A549 (cell line): ENCODE results near the gene PARP8. TPM values are rescaled to one million over a fixed set of nuclear protein-coding genes. Genes with fewer than 3 reads are reported as not detected.

Experiments used
- ATAC-seq, 2 experiments: fragments of 200-7000 bp in 1 of 2; fragments of >200 bp in 1 of 2; cut with Nextera tagmentation in 1 of 2; cut with Tn5 transposase in 1 of 2; 3 replicates each; pipeline versions ENCODE4 v1.8.0 to v1.9.1; 2018 to 2020; ENCODE audit warnings: mild to moderate bottlenecking in 1 of 2, moderate library complexity in 1 of 2
- CTCF ChIA-PET: fragments of 300-600 bp; sonication (Branson Sonifier 250); formaldehyde crosslinking; extraction: SDS; loops from one replicate; lab custom pipeline; 2021; ENCODE audit warnings: antibody characterized with exemption, inconsistent platforms; lab: Yijun Ruan, JAX
- POLR2A ChIA-PET: fragments of 350-600 bp; formaldehyde crosslinking; extraction: SDS; loops from one replicate; lab custom pipeline; 2021; ENCODE audit warnings: antibody characterized with exemption, inconsistent platforms; lab: Yijun Ruan, JAX
- DNase-seq, 2 experiments: peaks; one replicate each; pipeline versions ENCODE4 v3.0.0 to v3.0.0-alpha.2; 2011 to 2016; ENCODE audit warnings: low read depth in 1 of 2, low spot score in 1 of 2
- FAIRE-seq: peaks from 2 replicates; lab custom pipeline; 2011; peaks lifted over from hg19 to GRCh38; lab: Jason Lieb, UNC
- H3K27ac ChIP-seq, 2 experiments: fragments of >200 bp; sonication (Bioruptor Twin); formaldehyde crosslinking; 3 replicates each; pipeline ENCODE4 v1.5.1; 2016 to 2017
- H3K4me1 ChIP-seq: fragments of >200 bp; sonication (Bioruptor Twin); formaldehyde crosslinking; 3 replicates; pipeline ENCODE4 v1.6.1; 2016
- H3K4me2 ChIP-seq: fragments of >200 bp; sonication (Bioruptor Twin); formaldehyde crosslinking; 3 replicates; pipeline ENCODE4 v1.6.1; 2016
- H3K4me3 ChIP-seq: fragments of >200 bp; sonication (Bioruptor Twin); formaldehyde crosslinking; 3 replicates; pipeline ENCODE4 v1.5.1; 2016
- H3K9me3 ChIP-seq: fragments of >200 bp; sonication (Bioruptor Twin); formaldehyde crosslinking; 3 replicates; pipeline ENCODE4 v1.6.1; 2016
- BCL3 ChIP-seq: fragments of >200 bp; sonication (Bioruptor Twin); formaldehyde crosslinking; IDR thresholded peaks from 3 replicates; pipeline ENCODE4 v1.6.1; 2016
- BHLHE40 ChIP-seq: IDR thresholded peaks from 2 replicates; pipeline ENCODE4 v1.6.1; 2012; ENCODE audit warnings: low read depth, low read length, inconsistent platforms
- CBX2 ChIP-seq: fragments of 200-600 bp; sonication (generic); IDR thresholded peaks from 2 replicates; pipeline ENCODE4 v1.6.1; 2016; ENCODE audit warnings: low read depth, mild to moderate bottlenecking, borderline replicate concordance
- CBX8 ChIP-seq: fragments of 200-600 bp; sonication (generic); IDR thresholded peaks from 2 replicates; pipeline ENCODE4 v1.6.1; 2016
- CEBPB ChIP-seq, 2 experiments: fragments of >200 bp in 1 of 2; sonication (Bioruptor Twin) in 1 of 2; formaldehyde crosslinking in 1 of 2; IDR thresholded peaks; 2 replicates each; pipeline ENCODE4 v1.6.1; 2012 to 2016
- CHD2 ChIP-seq: fragments of 150-350 bp; IDR thresholded peaks from 2 replicates; pipeline ENCODE4 v1.6.1; 2014; ENCODE audit warnings: low read length; ENCODE audit not compliant: partially characterized antibody
- CHD4 ChIP-seq: fragments of 200-600 bp; sonication (generic); IDR thresholded peaks from 2 replicates; pipeline ENCODE4 v1.6.1; 2016; ENCODE audit warnings: antibody characterized with exemption, mild to moderate bottlenecking, borderline replicate concordance
- CTCF ChIP-seq: fragments of >200 bp; sonication (Bioruptor Twin); formaldehyde crosslinking; IDR thresholded peaks from 3 replicates; pipeline ENCODE4 v1.5.1; 2016
- EHF ChIP-seq: fragments of 250-450 bp; sonication (Bioruptor Pico); IDR thresholded peaks from 2 replicates; pipeline ENCODE4 v1.5.0; 2020; ENCODE audit warnings: mild to moderate bottlenecking
- ELK1 ChIP-seq: fragments of 150-350 bp; IDR thresholded peaks from 2 replicates; pipeline ENCODE4 v1.6.1; 2014; ENCODE audit warnings: low read depth, mild to moderate bottlenecking, low read length
- EP300 ChIP-seq, 2 experiments: fragments of >200 bp; sonication (Bioruptor Twin); formaldehyde crosslinking; IDR thresholded peaks; 2 replicates in 1 of 2; 3 replicates in 1 of 2; pipeline ENCODE4 v1.6.1; 2016 to 2017
- FOSB ChIP-seq: fragments of 250-450 bp; sonication (Bioruptor Pico); IDR thresholded peaks from 2 replicates; pipeline ENCODE4 v1.5.0; 2020; ENCODE audit warnings: mild to moderate bottlenecking, moderate library complexity
- FOSL2 ChIP-seq, 2 experiments: fragments of 450-650 bp in 1 of 2; fragments of >200 bp in 1 of 2; sonication (Bioruptor Twin) in 1 of 2; formaldehyde crosslinking; IDR thresholded peaks; 2 replicates each; pipeline versions ENCODE4 v1.5.0 to v1.6.1; 2016 to 2020; ENCODE audit warnings: mild to moderate bottlenecking in 1 of 2, moderate library complexity in 1 of 2
- HOXA7 ChIP-seq: fragments of 250-450 bp; sonication (Bioruptor Pico); IDR thresholded peaks from 2 replicates; pipeline ENCODE4 v1.5.0; 2020; ENCODE audit warnings: mild to moderate bottlenecking, moderate library complexity
- HOXB5 ChIP-seq: fragments of 250-450 bp; sonication (Bioruptor Pico); IDR thresholded peaks from 2 replicates; pipeline ENCODE4 v1.5.0; 2020; ENCODE audit warnings: mild to moderate bottlenecking, moderate library complexity
- MYC ChIP-seq: IDR thresholded peaks from 2 replicates; pipeline ENCODE4 v1.6.1; 2012; ENCODE audit warnings: mild to moderate bottlenecking, inconsistent platforms, low read length, improper control_type of control experiment, borderline replicate concordance
- NPAS2 ChIP-seq: fragments of 250-450 bp; sonication (Bioruptor Pico); IDR thresholded peaks from 2 replicates; pipeline ENCODE4 v1.8.0; 2022; ENCODE audit warnings: mild to moderate bottlenecking, moderate library complexity, borderline replicate concordance
- NR3C1 ChIP-seq: fragments of >200 bp; sonication (Bioruptor Twin); formaldehyde crosslinking; IDR thresholded peaks from 3 replicates; pipeline ENCODE4 v1.6.1; 2017
- POLR2A ChIP-seq: IDR thresholded peaks from 2 replicates; pipeline ENCODE4 v1.6.1; 2012; ENCODE audit warnings: mild to moderate bottlenecking, low read length
- RCOR1 ChIP-seq: fragments of 150-350 bp; IDR thresholded peaks from 2 replicates; pipeline ENCODE4 v1.6.1; 2014; ENCODE audit warnings: antibody characterized with exemption, low read length, low read depth
- RFX5 ChIP-seq: fragments of 450-650 bp; IDR thresholded peaks from 2 replicates; pipeline ENCODE4 v1.7.1; 2014; ENCODE audit warnings: antibody characterized with exemption, mild to moderate bottlenecking, moderate library complexity
- RNF2 ChIP-seq: fragments of 200-600 bp; sonication (generic); IDR thresholded peaks from 2 replicates; pipeline ENCODE4 v1.6.1; 2016; ENCODE audit warnings: low read depth, mild to moderate bottlenecking, antibody characterized with exemption, moderate library complexity, borderline replicate concordance
- SMC3 ChIP-seq: fragments of >200 bp; sonication (Bioruptor Twin); formaldehyde crosslinking; IDR thresholded peaks from 3 replicates; pipeline ENCODE4 v1.6.1; 2018; ENCODE audit warnings: inconsistent platforms
- TFCP2L1 ChIP-seq: fragments of 250-450 bp; sonication (Bioruptor Pico); IDR thresholded peaks from 2 replicates; pipeline ENCODE4 v1.5.0; 2021; ENCODE audit warnings: mild to moderate bottlenecking
- WGBS: methylation state at CpG from one replicate; pipeline ENCODE4 v1.1.6; 2017; ENCODE audit errors: missing lambda C conversion rate; 5-methylcytosine and 5-hydroxymethylcytosine counted together
- polyA plus RNA-seq, 4 experiments: library from polyadenylated mRNA; depleted of rRNA in 3 of 4; stranded (reverse); fragments of >200 nt; fragmentation: RNase III in 1 of 4; extraction: RNeasy Plus Mini Kit Qiagen cat#74134 plus additional on column Dnase treatment in 1 of 4; gene quantifications; 2 replicates in 3 of 4; 3 replicates in 1 of 4; pipeline ENCODE4 v1.2.3, GENCODE V29; 2011 to 2017
- TF ChIP-seq, protein P1 (sequence below): fragments of 250-450 bp; sonication (Bioruptor Pico); IDR thresholded peaks from 2 replicates; pipeline ENCODE4 v1.5.0; 2020; ENCODE audit warnings: low read depth, mild to moderate bottlenecking, moderate library complexity
- TF ChIP-seq, protein P2 (sequence below): IDR thresholded peaks from 2 replicates; pipeline ENCODE4 v1.6.1; 2012
- TF ChIP-seq, protein P3 (sequence below): fragments of 200-600 bp; sonication (generic); IDR thresholded peaks from 2 replicates; pipeline ENCODE4 v1.6.1; 2016; ENCODE audit warnings: antibody characterized with exemption, mild to moderate bottlenecking, moderate library complexity

The PARP8 gene
- polyA plus RNA-seq, 2 of the 4 experiments (the other 2 are of a cell fraction) = 0.01 to 0.48 TPM

DNA sequence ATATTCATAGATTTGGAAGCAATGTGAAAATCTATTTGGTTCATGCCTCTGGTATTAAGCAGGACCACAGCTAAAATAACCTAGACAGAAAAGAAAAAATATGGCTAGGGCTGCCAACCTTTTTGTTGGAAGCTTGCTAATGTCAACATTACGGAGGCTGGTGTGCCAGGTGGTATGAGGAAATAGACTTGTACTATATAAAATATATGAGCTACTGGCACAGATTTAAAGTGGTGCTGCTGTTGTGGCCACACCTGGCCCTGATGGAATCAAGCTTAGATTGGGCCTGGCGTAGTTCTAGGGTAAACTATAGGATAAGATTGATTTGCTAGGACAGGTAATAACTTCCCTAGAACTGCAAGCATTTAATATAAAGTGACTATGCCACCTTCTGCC, 10.6 kb upstream of the PARP8 start (continued):
- TF ChIP-seq, protein P1, sequence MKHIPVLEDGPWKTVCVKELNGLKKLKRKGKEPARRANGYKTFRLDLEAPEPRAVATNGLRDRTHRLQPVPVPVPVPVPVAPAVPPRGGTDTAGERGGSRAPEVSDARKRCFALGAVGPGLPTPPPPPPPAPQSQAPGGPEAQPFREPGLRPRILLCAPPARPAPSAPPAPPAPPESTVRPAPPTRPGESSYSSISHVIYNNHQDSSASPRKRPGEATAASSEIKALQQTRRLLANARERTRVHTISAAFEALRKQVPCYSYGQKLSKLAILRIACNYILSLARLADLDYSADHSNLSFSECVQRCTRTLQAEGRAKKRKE (CRISPR knock-in tag) = no peak
- TF ChIP-seq SMC3 (no peak), RNF2 (no peak), CTCF (no peak)

- FAIRE-seq (no peak), DNase-seq (no peak), ATAC-seq (no peak)
- Histone ChIP-seq H3K9me3 (no peaks in the 10 kb centered on the region), H3K4me3 (no peak overlapping the region), H3K4me2 (no peak overlapping the region), H3K4me1 (no peaks in the 10 kb centered on the region), H3K27ac (no peak overlapping the region)
- TF ChIP-seq EP300 (IDR thresholded peaks at IDR 0.05) (no peak), HOXA7 (CRISPR knock-in tag) (no peak), FOSB (CRISPR knock-in tag) (no peak), CBX8 (no peak), MYC (no peak), CEBPB (IDR thresholded peaks at IDR 0.05) (no peak), POLR2A (no peak), EHF (no peak), NR3C1 (no peak), HOXB5 (CRISPR knock-in tag) (no peak), RNF2 (no peak), CHD2 (no peak), CHD4 (no peak), NPAS2 (CRISPR knock-in tag) (no peak)
- TF ChIP-seq, protein P2, sequence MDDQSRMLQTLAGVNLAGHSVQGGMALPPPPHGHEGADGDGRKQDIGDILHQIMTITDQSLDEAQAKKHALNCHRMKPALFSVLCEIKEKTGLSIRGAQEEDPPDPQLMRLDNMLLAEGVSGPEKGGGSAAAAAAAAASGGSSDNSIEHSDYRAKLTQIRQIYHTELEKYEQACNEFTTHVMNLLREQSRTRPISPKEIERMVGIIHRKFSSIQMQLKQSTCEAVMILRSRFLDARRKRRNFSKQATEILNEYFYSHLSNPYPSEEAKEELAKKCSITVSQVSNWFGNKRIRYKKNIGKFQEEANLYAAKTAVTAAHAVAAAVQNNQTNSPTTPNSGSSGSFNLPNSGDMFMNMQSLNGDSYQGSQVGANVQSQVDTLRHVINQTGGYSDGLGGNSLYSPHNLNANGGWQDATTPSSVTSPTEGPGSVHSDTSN = no peak
- TF ChIP-seq, protein P3, sequence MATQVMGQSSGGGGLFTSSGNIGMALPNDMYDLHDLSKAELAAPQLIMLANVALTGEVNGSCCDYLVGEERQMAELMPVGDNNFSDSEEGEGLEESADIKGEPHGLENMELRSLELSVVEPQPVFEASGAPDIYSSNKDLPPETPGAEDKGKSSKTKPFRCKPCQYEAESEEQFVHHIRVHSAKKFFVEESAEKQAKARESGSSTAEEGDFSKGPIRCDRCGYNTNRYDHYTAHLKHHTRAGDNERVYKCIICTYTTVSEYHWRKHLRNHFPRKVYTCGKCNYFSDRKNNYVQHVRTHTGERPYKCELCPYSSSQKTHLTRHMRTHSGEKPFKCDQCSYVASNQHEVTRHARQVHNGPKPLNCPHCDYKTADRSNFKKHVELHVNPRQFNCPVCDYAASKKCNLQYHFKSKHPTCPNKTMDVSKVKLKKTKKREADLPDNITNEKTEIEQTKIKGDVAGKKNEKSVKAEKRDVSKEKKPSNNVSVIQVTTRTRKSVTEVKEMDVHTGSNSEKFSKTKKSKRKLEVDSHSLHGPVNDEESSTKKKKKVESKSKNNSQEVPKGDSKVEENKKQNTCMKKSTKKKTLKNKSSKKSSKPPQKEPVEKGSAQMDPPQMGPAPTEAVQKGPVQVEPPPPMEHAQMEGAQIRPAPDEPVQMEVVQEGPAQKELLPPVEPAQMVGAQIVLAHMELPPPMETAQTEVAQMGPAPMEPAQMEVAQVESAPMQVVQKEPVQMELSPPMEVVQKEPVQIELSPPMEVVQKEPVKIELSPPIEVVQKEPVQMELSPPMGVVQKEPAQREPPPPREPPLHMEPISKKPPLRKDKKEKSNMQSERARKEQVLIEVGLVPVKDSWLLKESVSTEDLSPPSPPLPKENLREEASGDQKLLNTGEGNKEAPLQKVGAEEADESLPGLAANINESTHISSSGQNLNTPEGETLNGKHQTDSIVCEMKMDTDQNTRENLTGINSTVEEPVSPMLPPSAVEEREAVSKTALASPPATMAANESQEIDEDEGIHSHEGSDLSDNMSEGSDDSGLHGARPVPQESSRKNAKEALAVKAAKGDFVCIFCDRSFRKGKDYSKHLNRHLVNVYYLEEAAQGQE = no peak
- CTCF ChIA-PET = no interaction called here
- 23% methylated on average over 5 of the region's 5 CpGs for WGBS
- POLR2A ChIA-PET = no interaction called here
These were observed 9.4 kb upstream of the PARP8 start for GRCh38 chr5:50657044-50657443.

DNA sequence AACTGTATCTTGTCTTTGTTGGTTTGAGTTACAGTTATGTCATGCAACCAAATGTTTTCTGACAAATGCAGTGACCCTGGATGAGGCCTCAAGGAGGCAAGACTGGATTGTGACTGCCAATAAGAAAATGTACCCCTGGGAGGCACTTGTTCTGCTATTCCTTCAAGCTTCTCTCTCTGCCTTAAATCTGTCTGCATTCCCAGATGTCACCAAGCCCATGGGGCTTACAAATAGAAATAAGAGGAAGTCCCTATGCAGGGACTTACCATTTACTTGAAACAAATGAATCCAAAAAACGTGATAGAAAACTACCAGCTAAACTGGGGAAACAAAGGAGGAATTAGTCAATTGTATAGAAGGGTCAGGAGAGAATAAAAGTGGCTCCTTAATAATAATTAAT, 8.2 kb upstream of the PARP8 start:
- no peak for DNase-seq
- H3K27ac ChIP-seq = no peak overlapping the region
- no peak overlapping the region for H3K4me2 ChIP-seq
- ChIA-PET POLR2A (no interaction called here), CTCF (no interaction called here)
- WGBS = 3% methylated on average over 1 of the region's 1 CpG
- H3K4me3 ChIP-seq = no peak overlapping the region
- no peaks in the 10 kb centered on the region for H3K9me3 ChIP-seq
- H3K4me1 ChIP-seq = no peaks in the 10 kb centered on the region
- no peak for ATAC-seq
- no peak for FAIRE-seq
- TF ChIP-seq NPAS2 (CRISPR knock-in tag) (no peak), CBX2 (no peak), TFCP2L1 (CRISPR knock-in tag) (no peak), ELK1 (no peak), RFX5 (no peak), RCOR1 (no peak), EP300 (IDR thresholded peaks at IDR 0.05) (no peak), BHLHE40 (no peak), CEBPB (IDR thresholded peaks at IDR 0.05) (no peak), BCL3 (no peak), HOXB5 (CRISPR knock-in tag) (no peak), FOSL2 (IDR thresholded peaks at IDR 0.05) (no peak), FOSL2 (CRISPR knock-in tag; IDR thresholded peaks at IDR 0.05) (no peak), CHD4 (no peak), RNF2 (no peak)
